Coronary artery (tissue), 2 donors: ENCODE data around the gene SPTBN1.

Source experiments
- DNase-seq: peaks from one replicate; pipeline ENCODE4 v3.0.0-alpha.2; 2017; ENCODE audit warnings: low spot score
- H3K27ac ChIP-seq, 2 donors: fragments of 200-600 bp; sonication (generic); one replicate each; pipeline ENCODE4 v1.5.1; 2016 to 2019
- H3K4me3 ChIP-seq: fragments of 200-600 bp; sonication (generic); 2 replicates; pipeline ENCODE4 v1.5.1; 2016; ENCODE audit warnings: mild to moderate bottlenecking, moderate library complexity
- TF ChIP-seq, protein P1 (sequence below): fragments of 200-600 bp; sonication (generic); IDR thresholded peaks from one replicate; pipeline ENCODE4 v1.5.1; 2019; ENCODE audit warnings: antibody characterized with exemption

Gene SPTBN1

GRCh38 chr2:54564439-54564838 is 108.3 kb downstream of the SPTBN1 start:
- Histone ChIP-seq H3K27ac (no peak overlapping the region), H3K4me3 (no peak overlapping the region)
- DNase-seq = no peak
- TF ChIP-seq, protein P1, sequence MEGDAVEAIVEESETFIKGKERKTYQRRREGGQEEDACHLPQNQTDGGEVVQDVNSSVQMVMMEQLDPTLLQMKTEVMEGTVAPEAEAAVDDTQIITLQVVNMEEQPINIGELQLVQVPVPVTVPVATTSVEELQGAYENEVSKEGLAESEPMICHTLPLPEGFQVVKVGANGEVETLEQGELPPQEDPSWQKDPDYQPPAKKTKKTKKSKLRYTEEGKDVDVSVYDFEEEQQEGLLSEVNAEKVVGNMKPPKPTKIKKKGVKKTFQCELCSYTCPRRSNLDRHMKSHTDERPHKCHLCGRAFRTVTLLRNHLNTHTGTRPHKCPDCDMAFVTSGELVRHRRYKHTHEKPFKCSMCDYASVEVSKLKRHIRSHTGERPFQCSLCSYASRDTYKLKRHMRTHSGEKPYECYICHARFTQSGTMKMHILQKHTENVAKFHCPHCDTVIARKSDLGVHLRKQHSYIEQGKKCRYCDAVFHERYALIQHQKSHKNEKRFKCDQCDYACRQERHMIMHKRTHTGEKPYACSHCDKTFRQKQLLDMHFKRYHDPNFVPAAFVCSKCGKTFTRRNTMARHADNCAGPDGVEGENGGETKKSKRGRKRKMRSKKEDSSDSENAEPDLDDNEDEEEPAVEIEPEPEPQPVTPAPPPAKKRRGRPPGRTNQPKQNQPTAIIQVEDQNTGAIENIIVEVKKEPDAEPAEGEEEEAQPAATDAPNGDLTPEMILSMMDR = no peak

DNA sequence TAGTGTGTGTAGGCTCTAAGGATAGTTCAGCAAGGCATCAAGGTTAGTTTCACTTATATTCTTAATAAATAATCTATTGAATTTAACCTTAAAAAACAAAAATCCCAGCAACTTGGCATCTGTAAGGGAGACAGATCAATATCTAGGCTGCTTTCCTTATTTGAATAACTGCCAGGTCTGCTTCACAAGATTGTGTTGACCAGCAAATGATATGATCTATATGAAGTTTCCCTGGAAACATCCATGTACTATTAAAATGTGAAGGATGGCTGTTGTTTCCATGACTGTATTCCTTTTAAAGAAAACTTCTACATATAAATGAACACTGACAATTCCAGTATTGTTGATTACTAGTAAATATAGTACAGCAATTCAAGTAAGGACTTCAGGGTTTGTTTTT is 109.4 kb downstream of the SPTBN1 start:
- no peak overlapping the region for H3K27ac ChIP-seq
- TF ChIP-seq, protein P1 = no peak
- H3K4me3 ChIP-seq = no peak overlapping the region
- DNase-seq = no peak

DNA sequence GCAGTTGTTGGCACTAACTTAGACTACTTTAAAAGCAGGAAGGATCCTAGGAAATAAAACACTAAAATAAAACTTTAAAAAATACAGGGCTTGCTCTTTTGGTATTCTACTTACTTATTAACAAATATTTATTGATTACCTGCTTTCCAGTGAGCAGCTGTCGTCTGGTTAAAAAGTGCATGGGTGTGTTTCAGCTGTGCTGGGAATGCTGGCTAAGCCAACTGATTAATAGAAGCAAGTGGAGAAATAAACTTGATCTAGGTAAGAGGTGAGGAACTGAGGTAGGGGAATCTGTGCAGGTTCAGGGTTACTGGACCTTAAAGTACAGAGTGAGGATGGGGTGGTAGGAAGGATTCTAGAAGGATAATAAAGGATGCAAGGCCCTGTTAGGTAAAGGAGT is 110.8 kb downstream of the SPTBN1 start:
- H3K27ac ChIP-seq = no peak overlapping the region
- no peak overlapping the region for H3K4me3 ChIP-seq
- TF ChIP-seq, protein P1 = no peak
- no peak for DNase-seq

DNA sequence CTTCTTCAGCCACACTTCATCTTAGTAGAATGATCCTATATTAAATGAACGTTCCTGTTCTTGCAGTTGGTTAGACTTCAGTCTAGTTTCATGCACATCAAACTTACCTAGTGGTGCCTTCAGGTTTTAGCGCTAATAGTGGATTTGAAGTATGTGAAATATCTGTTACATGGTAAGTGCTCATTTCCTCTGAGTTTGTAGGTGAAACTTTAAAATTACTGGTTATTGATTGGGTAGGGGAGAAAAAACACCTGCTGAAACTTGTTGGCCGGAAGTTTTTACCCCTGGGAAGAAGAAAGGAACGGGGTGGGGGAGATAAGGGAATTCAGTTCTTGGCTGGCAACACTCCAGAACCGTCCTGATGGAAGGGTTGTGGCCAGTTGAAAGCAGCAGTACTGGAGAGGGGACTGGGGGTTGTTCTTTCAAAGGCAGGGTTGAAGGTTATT is 112.8 kb downstream of the SPTBN1 start:
- TF ChIP-seq, protein P1 = no peak
- Histone ChIP-seq H3K27ac (peak overlapping the region in 1 of 2 donors; percentile 4), H3K4me3 (no peak overlapping the region)
- no peak for DNase-seq

DNA sequence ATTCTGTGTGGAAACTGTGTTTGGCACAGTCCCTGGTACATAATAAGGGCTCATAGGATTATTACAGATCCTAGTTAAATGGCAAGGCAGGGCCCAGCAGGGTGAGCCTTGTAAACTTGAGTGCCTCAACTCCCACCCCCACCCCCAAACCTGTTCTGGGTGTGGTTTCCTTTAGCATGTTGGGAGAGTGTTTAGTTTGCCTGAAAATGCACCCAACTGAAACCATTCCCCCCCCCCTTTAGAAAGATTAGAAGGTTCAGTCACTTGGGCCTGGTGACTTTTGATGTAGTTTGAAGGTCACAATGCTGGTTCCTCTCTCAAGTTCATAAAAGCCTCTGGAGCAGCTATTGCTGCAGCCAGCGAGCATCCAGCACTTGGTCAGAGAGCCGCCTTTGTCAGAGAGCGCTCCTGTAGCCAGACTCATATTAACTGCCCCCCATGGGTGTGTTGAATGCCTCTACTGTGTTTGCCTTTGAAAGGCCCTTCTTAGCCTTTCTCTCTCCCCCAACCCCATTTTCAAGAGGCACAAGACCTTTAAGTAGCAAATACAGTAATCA is 113.7 kb downstream of the SPTBN1 start:
- DNase-seq = no peak
- Histone ChIP-seq H3K4me3 (no peak overlapping the region), H3K27ac (peak overlapping the region in 1 of 2 donors; percentile 86)
- TF ChIP-seq, protein P1 = no peak

GRCh38 chr2:54570321-54570855 is 114.3 kb downstream of the SPTBN1 start:
- no peak for DNase-seq
- Histone ChIP-seq H3K4me3 (peak overlapping the region; percentile 12), H3K27ac (peak overlapping the region in 1 of 2 donors; percentile 86)
- TF ChIP-seq, protein P1 = no peak
